ENCODE measurements around the gene PCDHGA5.
"Not testable (repeated sequence)": the region's sequence is repeated elsewhere in the genome, so short reads cannot be mapped to it uniquely, and the experiment has no call there.

The PCDHGA5 gene

GRCh38 chr5:141363952-141364660 is at the start of gene PCDHGA5:
Gene PCDHGA5, plus strand, starts transcription at chr5:141364162. Its CDS starts 169 bp downstream, at chr5:141364331.
- DNase-seq (ENCODE audit: low read depth in 2 of 2) = no peak

DNA sequence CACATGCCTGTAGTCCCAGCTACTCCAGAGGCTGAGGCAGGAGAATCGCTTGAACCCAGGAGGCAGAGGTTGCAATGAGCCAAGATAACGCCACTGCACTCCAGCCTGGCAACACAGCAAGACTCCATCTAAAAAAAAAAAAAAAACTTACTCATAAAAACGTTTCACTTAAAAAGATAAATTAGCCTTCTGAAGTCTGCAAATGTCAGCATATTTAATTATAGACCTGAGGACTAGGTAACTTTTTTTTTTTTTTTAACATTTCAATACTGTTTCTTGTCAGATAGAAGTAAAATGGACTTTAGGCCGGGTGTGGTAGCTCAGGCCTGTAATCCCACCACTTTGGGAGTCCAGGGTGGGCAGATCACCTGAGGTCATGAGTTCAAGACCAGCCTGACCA is 47.0 kb upstream of the PCDHGA5 start:
- DNase-seq (ENCODE audit: low read depth in 2 of 2) = not testable (repeated sequence)

- no peak for DNase-seq (ENCODE audit: low read depth in 2 of 2)
These were observed 44.8 kb upstream of the PCDHGA5 start for GRCh38 chr5:141319202-141319601.

DNA sequence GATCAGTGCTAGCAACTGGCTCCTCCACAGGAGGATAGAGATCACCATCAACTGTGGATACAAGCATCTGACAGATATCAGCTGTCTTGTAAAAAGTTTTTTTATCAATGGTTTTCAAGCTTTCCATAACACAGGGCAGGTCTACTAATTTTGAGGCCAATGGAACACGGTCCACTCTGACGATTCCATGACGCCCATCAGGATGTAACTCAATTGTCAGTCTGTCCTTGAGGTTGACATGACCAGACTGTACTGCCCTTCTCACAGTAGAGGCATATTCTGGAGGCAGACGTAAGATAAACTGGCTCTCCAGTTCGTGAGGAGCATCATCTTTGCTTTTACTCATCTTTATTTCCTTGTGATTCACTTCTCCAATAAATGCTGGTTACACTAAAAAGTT is 44.3 kb upstream of the PCDHGA5 start:
- no peak for DNase-seq (ENCODE audit: low read depth in 2 of 2)

DNA sequence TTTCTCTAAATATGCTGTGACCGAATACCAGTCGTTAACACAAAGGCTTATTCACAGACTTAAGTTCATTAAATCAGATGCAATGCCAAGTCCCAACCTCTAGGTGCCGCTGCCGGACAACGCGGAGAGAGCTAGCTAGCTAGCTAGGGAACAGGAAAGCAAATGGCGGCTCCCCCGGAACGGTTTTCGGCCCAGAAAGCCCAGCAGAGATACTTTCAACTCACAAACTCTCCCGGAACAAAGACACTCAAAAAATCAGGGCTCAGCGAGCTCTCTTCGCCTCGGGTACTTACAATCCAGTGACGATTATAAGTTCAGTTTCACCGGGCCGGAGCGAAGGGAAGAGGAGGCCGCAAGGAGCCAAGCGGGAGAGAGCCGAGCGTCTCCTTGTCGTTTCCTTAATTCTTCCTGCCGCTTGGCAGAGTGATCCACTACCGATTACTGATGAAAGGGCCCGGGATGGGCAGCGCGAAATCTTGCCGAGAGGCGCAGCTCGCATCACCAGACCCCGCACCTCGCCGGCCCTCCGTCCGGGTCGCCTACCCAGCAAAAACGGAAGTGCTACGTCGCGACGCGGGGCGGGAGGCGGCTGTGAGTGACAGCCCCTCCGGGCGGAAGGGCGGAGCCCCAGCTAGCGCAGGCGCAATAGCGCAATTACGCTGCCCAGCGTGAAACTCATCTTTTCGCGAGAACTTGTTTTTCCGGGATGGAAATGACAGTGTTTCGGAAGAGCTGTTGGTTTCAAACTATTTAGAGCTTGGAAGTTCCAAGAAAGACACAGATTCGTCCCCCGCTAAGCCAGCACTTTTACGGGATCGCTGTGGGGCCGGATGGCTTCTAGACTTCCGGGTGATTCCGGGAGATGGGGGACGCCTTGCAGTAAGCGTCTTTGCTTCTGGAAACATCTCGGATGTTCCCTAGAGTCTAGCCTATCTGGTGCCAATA is 43.5 kb upstream of the PCDHGA5 start, which contains the start of gene TAF7:
TSS of gene TAF7 (minus strand) at position 560 of the 945 bp plus-strand sequence. CDS start 740 bp downstream, outside the sequence.
- DNase-seq (ENCODE audit: low read depth in 2 of 2) = peak; percentile 85 to 86

DNA sequence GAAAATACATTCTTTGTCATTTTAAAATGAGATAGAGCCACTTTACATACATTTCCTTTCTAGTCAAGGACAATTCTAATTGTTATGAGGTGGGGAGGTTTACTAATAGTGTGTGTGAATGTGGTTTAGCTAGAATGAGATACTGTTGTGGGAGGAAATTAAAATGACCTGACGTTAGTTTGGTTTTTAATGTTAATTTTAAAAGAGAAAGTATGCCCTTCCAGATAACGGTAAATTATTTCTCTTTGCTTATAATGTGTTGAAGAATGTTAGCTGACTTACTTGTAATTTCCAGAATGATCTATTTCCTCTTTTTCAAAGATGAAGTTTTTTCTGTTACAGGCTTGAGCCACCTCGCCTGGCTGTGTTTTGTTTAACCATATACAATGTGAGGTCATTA is 41.7 kb upstream of the PCDHGA5 start:
- DNase-seq (ENCODE audit: low read depth in 2 of 2) = no peak

GRCh38 chr5:141326088-141326854 is 37.7 kb upstream of the PCDHGA5 start:
- DNase-seq (ENCODE audit: low read depth in 2 of 2) = peak in 1 of 2 experiments; percentile 37

GRCh38 chr5:141328231-141328630 is 35.7 kb upstream of the PCDHGA5 start:
- DNase-seq (ENCODE audit: low read depth in 2 of 2) = no peak

GRCh38 chr5:141330299-141331080 is 33.5 kb upstream of the PCDHGA5 start, which contains the start of gene PCDHGA1:
Gene PCDHGA1, plus strand, starts transcription at chr5:141330514.
- DNase-seq (ENCODE audit: low read depth in 2 of 2) = no peak

DNA sequence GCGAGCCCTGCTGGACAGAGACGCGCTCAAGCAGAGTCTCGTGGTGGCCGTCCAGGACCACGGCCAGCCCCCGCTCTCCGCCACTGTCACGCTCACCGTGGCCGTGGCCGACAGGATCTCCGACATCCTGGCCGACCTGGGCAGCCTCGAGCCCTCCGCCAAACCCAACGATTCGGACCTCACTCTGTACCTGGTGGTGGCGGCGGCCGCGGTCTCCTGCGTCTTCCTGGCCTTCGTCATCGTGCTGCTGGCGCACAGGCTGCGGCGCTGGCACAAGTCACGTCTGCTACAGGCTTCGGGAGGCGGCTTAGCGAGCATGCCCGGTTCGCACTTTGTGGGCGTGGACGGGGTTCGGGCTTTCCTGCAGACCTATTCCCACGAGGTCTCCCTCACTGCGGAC is 31.4 kb upstream of the PCDHGA5 start:
- not testable (repeated sequence) for DNase-seq (ENCODE audit: low read depth in 2 of 2)

GRCh38 chr5:141338538-141339306 is 25.2 kb upstream of the PCDHGA5 start, which contains the start of gene PCDHGA2:
Gene PCDHGA2, plus strand, starts transcription at chr5:141338760.
- no peak for DNase-seq (ENCODE audit: low read depth in 2 of 2)

- not testable (repeated sequence) for DNase-seq (ENCODE audit: low read depth in 2 of 2)
These were observed 23.1 kb upstream of the PCDHGA5 start for GRCh38 chr5:141340781-141341354.

DNA sequence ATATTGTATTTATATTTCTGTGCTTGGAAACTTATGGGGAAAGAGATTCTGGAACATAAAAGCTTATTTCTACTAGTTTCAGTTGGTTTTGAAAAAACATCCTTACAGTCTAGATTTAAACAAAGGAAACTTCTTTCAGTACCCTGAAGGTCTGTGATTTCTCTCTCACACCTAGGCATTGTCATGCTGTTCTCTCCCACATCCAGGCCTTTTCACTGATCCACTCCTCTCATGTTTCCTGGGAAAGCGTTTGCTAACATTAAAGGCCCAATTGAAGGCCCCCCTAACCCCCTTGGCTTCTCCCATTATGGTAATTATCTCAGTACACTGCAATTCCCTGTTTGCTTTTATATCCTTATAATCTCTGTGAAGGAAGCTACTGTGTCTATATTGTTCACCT is 21.2 kb upstream of the PCDHGA5 start:
- no peak for DNase-seq (ENCODE audit: low read depth in 2 of 2)

GRCh38 chr5:141343242-141343952 is 20.6 kb upstream of the PCDHGA5 start, which contains the start of gene PCDHGA3:
Gene PCDHGA3, plus strand, starts transcription at chr5:141343829. Its CDS starts 205 bp downstream, at chr5:141344034.
- no peak for DNase-seq (ENCODE audit: low read depth in 2 of 2)

- no peak for DNase-seq (ENCODE audit: low read depth in 2 of 2)
These were observed 20.0 kb upstream of the PCDHGA5 start for GRCh38 chr5:141343953-141344463.

DNA sequence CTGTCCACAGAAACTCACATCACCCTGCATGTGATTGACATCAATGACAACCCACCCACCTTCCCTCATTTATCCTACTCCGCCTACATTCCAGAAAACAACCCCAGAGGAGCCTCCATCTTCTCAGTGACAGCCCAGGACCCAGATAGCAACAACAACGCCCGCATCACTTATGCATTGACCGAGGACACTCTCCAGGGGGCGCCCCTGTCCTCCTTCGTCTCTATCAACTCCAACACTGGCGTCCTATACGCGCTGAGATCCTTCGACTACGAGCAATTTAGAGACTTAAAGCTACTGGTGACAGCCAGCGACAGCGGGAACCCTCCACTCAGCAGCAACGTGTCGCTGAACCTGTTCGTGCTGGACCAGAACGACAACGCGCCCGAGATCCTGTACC is 18.6 kb upstream of the PCDHGA5 start:
- DNase-seq (ENCODE audit: low read depth in 2 of 2) = no peak

GRCh38 chr5:141346017-141346416 is 17.9 kb upstream of the PCDHGA5 start:
- DNase-seq (ENCODE audit: low read depth in 2 of 2) = not testable (repeated sequence)

GRCh38 chr5:141349917-141350619 is 13.9 kb upstream of the PCDHGA5 start, which contains the start of gene PCDHGB1:
Gene PCDHGB1, plus strand, starts transcription at chr5:141350099. Its CDS starts 162 bp downstream, at chr5:141350261.
- no peak for DNase-seq (ENCODE audit: low read depth in 2 of 2)
